ENCODE results near the gene SGSH. TPM values are rescaled to one million over a fixed set of nuclear protein-coding genes. Genes with fewer than 3 reads are reported as not detected.

Gene SGSH
- total RNA-seq, 1 experiment from 2014 or later, result 23.6 TPM

- no peaks in the 10 kb centered on the region for H3K36me3 ChIP-seq
- no peak for DNase-seq
- H3K9me3 ChIP-seq, result no peaks in the 10 kb centered on the region
- H3K27me3 ChIP-seq, result no peaks in the 10 kb centered on the region
- no peak overlapping the region for H3K4me3 ChIP-seq
These were observed 56.8 kb downstream of the SGSH start for GRCh38 chr17:80163336-80163735.

DNA sequence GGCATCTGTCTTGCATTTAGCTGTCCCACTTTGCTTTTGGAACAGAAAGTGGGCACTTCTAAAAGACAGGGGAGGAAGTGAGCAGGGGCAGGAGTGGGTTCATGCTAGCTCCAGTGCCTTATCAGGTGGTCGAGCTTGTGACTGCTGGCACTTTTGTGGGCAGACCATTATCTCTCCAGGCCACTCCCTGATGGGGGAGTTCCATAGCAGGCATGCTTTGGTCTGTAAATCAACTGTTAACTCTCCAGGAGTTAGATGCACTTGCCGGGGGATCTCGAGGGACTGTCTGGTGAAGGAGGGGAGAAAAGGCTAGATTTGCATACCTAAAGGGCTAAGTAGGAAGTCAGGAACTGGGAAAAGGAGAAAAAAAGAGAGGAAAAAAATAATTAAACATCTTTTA lies 59.6 kb downstream of the SGSH start:
- H3K4me3 ChIP-seq, result no peak overlapping the region
- no peak for DNase-seq
- no peaks in the 10 kb centered on the region for H3K27me3 ChIP-seq
- H3K9me3 ChIP-seq, result peaks cover 6% of the 10 kb centered on the region; the same call in 1 of the 2 replicates
- H3K36me3 ChIP-seq, result no peaks in the 10 kb centered on the region

Other genes starting within 250 kb of the SGSH start
- gene TBC1D16, start 184.5 kb downstream of the SGSH start, total RNA-seq (2014; rRNA removed; shearing (Covaris generic); ENCODE audit: low replicate concordance), result 15.0 and 23.6 TPM in 2 replicates
- 5.4 and 9.7 TPM in 2 replicates for gene CCDC40, start 183.7 kb downstream of the SGSH start, total RNA-seq (2014; rRNA removed; shearing (Covaris generic); ENCODE audit: low replicate concordance)
- gene GAA, start 118.8 kb downstream of the SGSH start, total RNA-seq (2014; rRNA removed; shearing (Covaris generic); ENCODE audit: low replicate concordance), result 22.0 and 23.6 TPM in 2 replicates
- gene EIF4A3, start 73.2 kb downstream of the SGSH start, total RNA-seq (2014; rRNA removed; shearing (Covaris generic); ENCODE audit: low replicate concordance), result 215 and 235 TPM in 2 replicates
- 0.10 TPM in 1 of 2 replicates, not detected in the other for gene CARD14, start 50.3 kb downstream of the SGSH start, total RNA-seq (2014; rRNA removed; shearing (Covaris generic); ENCODE audit: low replicate concordance)
- 1.9 and 7.3 TPM in 2 replicates for gene SLC26A11, start 94 bp upstream of the SGSH start, total RNA-seq (2014; rRNA removed; shearing (Covaris generic); ENCODE audit: low replicate concordance)
- gene RNF213, start 40.5 kb upstream of the SGSH start, total RNA-seq (2014; rRNA removed; shearing (Covaris generic); ENCODE audit: low replicate concordance), result 22.5 and 22.6 TPM in 2 replicates
- 20.4 and 39.7 TPM in 2 replicates for gene ENDOV, start 194.8 kb upstream of the SGSH start, total RNA-seq (2014; rRNA removed; shearing (Covaris generic); ENCODE audit: low replicate concordance)